PC-9 (cell line): Measurements from ENCODE around the gene INPP5F. TPM values are rescaled to one million over a fixed set of nuclear protein-coding genes. Genes with fewer than 3 reads are reported as not detected.
"Not testable (repeated sequence)": the region's sequence is repeated elsewhere in the genome, so short reads cannot be mapped to it uniquely, and the experiment has no call there.

Experiments
- BruUV-seq: library from RNA; stranded (reverse); fragments of 400-500 nt; replicated peaks from 2 replicates; lab custom pipeline; 2021; lab: Mats Ljungman, UMichigan
- CTCF ChIA-PET: fragments of 300-600 bp; sonication (Branson Sonifier 250); formaldehyde crosslinking; loops from one replicate; lab custom pipeline; 2022; ENCODE audit warnings: antibody characterized with exemption; lab: Charles Lee
- POLR2A ChIA-PET: fragments of 300-600 bp; sonication (Branson Sonifier 250); formaldehyde crosslinking; loops from one replicate; lab custom pipeline; 2022; ENCODE audit warnings: antibody characterized with exemption; ENCODE audit not compliant: unreplicated experiment; lab: Charles Lee
- DNase-seq, 2 experiments: peaks; one replicate each; pipeline versions ENCODE4 v3.0.0 to v3.0.0-alpha.2; 2015 to 2022; ENCODE audit warnings: mixed read lengths in 1 of 2
- H2AFZ ChIP-seq: fragments of 200-600 bp; sonication (generic); 2 replicates; pipeline ENCODE4 v1.8.1; 2017; ENCODE audit warnings: antibody characterized with exemption
- H3F3A ChIP-seq: fragments of 200-600 bp; sonication (generic); 2 replicates; pipeline ENCODE4 v1.8.1; 2017; ENCODE audit warnings: antibody characterized with exemption, mild to moderate bottlenecking, low read depth; ENCODE audit not compliant: insufficient read depth
- H3K27ac ChIP-seq: fragments of 200-600 bp; sonication (generic); 2 replicates; pipeline ENCODE4 v1.6.1; 2016; ENCODE audit warnings: mixed run types
- H3K27me3 ChIP-seq: fragments of 200-600 bp; sonication (generic); 2 replicates; pipeline ENCODE4 v1.6.1; 2016; ENCODE audit warnings: low read depth, mixed run types; ENCODE audit not compliant: insufficient read depth
- H3K36me3 ChIP-seq: fragments of 200-600 bp; sonication (generic); 2 replicates; pipeline ENCODE4 v1.6.1; 2016; ENCODE audit warnings: low read depth, mixed run types
- H3K4me1 ChIP-seq: fragments of 200-600 bp; sonication (generic); replicated peaks from 2 replicates; pipeline ENCODE4 v1.6.1; 2016; ENCODE audit warnings: mixed run types; ENCODE audit not compliant: insufficient read depth
- H3K4me2 ChIP-seq: fragments of 200-600 bp; sonication (generic); 2 replicates; pipeline ENCODE4 v1.6.1; 2017; ENCODE audit warnings: mixed run types
- H3K4me3 ChIP-seq: fragments of 200-600 bp; sonication (generic); 2 replicates; pipeline ENCODE4 v1.6.1; 2016; ENCODE audit warnings: mixed run types
- H3K79me2 ChIP-seq: fragments of 200-600 bp; sonication (generic); 2 replicates; pipeline ENCODE4 v1.6.1; 2017; ENCODE audit warnings: low read depth, mixed run types
- H3K9me2 ChIP-seq: fragments of 200-600 bp; sonication (generic); 2 replicates; pipeline ENCODE4 v1.8.1; 2017; ENCODE audit warnings: mild to moderate bottlenecking; ENCODE audit not compliant: insufficient read depth
- H3K9me3 ChIP-seq: fragments of 200-600 bp; sonication (generic); 2 replicates; pipeline ENCODE4 v1.8.1; 2016; ENCODE audit warnings: low read depth; ENCODE audit not compliant: insufficient read depth
- H4K20me1 ChIP-seq: fragments of 200-600 bp; sonication (generic); 2 replicates; pipeline ENCODE4 v1.8.1; 2017; ENCODE audit not compliant: insufficient read depth
- EZH2 ChIP-seq: fragments of 200-600 bp; sonication (generic); IDR thresholded peaks from 2 replicates; pipeline ENCODE4 v1.8.0; 2017; ENCODE audit warnings: antibody characterized with exemption, low read depth
- intact Hi-C: fragments of 100-400 bp; cut with micrococcal nuclease; formaldehyde crosslinking; loops from one replicate; pipeline ENCODE4 v1.10.0; 2022; ENCODE audit not compliant: unreplicated experiment
- total RNA-seq: library from RNA; stranded (reverse); gene quantifications from 2 replicates; pipeline ENCODE4 v1.2.3, GENCODE V29; 2021
- TF ChIP-seq, protein P1 (sequence below): fragments of 200-600 bp; sonication (generic); conservative IDR thresholded peaks from 2 replicates; pipeline ENCODE4 v1.6.1; 2017; ENCODE audit warnings: mixed run types, antibody characterized with exemption, mild to moderate bottlenecking, moderate library complexity

INPP5F gene
- total RNA-seq, 1 experiment from 2014 or later: 11.4 TPM

GRCh38 chr10:119784340-119785067, 58.7 kb downstream of the INPP5F start:
- no peaks in the 10 kb centered on the region for H4K20me1 ChIP-seq
- H2AFZ ChIP-seq: no peak overlapping the region
- no peak overlapping the region for H3K4me2 ChIP-seq
- intact Hi-C loops: no loop called here
- no peaks in the 10 kb centered on the region for H3K9me3 ChIP-seq
- H3K79me2 ChIP-seq: no peaks in the 10 kb centered on the region
- no peak overlapping the region for H3K4me3 ChIP-seq
- H3F3A ChIP-seq: no peaks in the 10 kb centered on the region
- BruUV-seq: no TSS peak
- ChIA-PET CTCF (no interaction called here), POLR2A (no interaction called here)
- TF ChIP-seq, protein P1, sequence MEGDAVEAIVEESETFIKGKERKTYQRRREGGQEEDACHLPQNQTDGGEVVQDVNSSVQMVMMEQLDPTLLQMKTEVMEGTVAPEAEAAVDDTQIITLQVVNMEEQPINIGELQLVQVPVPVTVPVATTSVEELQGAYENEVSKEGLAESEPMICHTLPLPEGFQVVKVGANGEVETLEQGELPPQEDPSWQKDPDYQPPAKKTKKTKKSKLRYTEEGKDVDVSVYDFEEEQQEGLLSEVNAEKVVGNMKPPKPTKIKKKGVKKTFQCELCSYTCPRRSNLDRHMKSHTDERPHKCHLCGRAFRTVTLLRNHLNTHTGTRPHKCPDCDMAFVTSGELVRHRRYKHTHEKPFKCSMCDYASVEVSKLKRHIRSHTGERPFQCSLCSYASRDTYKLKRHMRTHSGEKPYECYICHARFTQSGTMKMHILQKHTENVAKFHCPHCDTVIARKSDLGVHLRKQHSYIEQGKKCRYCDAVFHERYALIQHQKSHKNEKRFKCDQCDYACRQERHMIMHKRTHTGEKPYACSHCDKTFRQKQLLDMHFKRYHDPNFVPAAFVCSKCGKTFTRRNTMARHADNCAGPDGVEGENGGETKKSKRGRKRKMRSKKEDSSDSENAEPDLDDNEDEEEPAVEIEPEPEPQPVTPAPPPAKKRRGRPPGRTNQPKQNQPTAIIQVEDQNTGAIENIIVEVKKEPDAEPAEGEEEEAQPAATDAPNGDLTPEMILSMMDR: no peak
- no peak for TF ChIP-seq EZH2
- no peaks in the 10 kb centered on the region for H3K36me3 ChIP-seq
- H3K4me1 ChIP-seq: no peaks in the 10 kb centered on the region
- no peak for DNase-seq
- H3K27ac ChIP-seq: no peak overlapping the region
- no peaks in the 10 kb centered on the region for H3K27me3 ChIP-seq
- H3K9me2 ChIP-seq: no peaks in the 10 kb centered on the region

- Histone ChIP-seq H3K4me3 (no peak overlapping the region), H3K27ac (no peak overlapping the region), H4K20me1 (no peaks in the 10 kb centered on the region), H2AFZ (no peak overlapping the region), H3K4me2 (no peak overlapping the region), H3F3A (no peaks in the 10 kb centered on the region), H3K9me3 (no peaks in the 10 kb centered on the region), H3K79me2 (no peaks in the 10 kb centered on the region), H3K4me1 (no peaks in the 10 kb centered on the region), H3K36me3 (no peaks in the 10 kb centered on the region), H3K27me3 (no peaks in the 10 kb centered on the region), H3K9me2 (no peaks in the 10 kb centered on the region)
- TF ChIP-seq, protein P1: no peak
- no peak for TF ChIP-seq EZH2
- no TSS peak for BruUV-seq
- intact Hi-C loops: no loop called here
- POLR2A ChIA-PET: interaction anchor here (0.7 kb wide), 1 partner anchor 12 kb away, joined by 4 read pairs; no protein-coding TSS in a partner anchor
- DNase-seq: peak in 1 of 2 experiments; percentile 23
- CTCF ChIA-PET: no interaction called here
These were observed 60.4 kb downstream of the INPP5F start for GRCh38 chr10:119786117-119786769.

- H3K36me3 ChIP-seq, H3K4me3 ChIP-seq, intact Hi-C loops, POLR2A ChIA-PET, H3F3A ChIP-seq, H3K27me3 ChIP-seq, H3K4me2 ChIP-seq, DNase-seq, H3K27ac ChIP-seq, BruUV-seq, H3K4me1 ChIP-seq, H3K79me2 ChIP-seq, CTCF ChIA-PET, H3K9me3 ChIP-seq, H2AFZ ChIP-seq, H3K9me2 ChIP-seq, H4K20me1 ChIP-seq: not testable (repeated sequence)
These were observed 69.3 kb downstream of the INPP5F start for GRCh38 chr10:119795101-119795500.
